Measurements from ENCODE around the gene KDM3B. TPM values are rescaled to one million over a fixed set of nuclear protein-coding genes. Genes with fewer than 3 reads are reported as not detected.

KDM3B gene
- total and polyA plus RNA-seq, 9 of the 15 experiments (the other 6 are each of a cell fraction or from before 2014, with no cell fraction given) = 13.8 to 62.8 (median 41.9) TPM

DNA sequence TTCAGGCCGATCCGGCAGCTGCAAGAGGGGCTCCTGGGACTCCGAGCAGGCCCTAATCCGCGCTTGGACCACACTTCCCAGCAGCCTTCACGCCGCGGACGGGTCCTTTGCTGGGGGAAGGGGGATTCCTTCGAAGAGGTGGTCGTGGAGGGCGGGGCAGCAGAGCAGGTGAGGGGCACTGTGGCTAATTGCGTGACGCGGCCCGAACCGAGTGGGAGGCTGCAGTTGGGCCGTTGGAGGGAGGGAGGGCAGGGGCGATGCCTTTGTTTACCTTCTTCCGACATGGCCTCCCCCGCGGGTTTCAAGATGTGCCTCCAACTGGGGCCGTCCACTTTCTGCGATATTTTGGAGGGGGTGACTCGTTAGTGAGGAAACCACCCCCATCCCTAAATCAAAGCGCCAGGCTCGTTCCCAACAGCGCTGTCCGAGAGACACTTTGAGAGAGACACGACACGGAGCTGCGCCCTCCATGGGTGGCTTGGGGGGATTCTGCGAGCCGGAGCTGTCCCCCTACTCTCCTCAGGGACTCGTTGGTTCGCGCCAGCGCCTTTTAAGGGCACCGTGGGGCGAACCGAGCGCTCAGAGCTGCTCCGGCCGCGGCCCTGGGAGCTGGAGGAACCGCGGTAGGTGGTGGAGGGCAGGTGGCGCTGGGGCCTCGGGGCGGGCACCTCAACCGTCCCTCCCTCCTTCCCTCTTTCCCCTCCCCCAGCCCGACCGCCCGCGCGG, 14.6 kb upstream of the KDM3B start, which contains the start of gene FAM53C (continued):
- TF ChIP-seq BMI1 (IDR thresholded peaks at IDR 0.05; ENCODE audit: low read length) = no peak
- TF ChIP-seq, protein P1, sequence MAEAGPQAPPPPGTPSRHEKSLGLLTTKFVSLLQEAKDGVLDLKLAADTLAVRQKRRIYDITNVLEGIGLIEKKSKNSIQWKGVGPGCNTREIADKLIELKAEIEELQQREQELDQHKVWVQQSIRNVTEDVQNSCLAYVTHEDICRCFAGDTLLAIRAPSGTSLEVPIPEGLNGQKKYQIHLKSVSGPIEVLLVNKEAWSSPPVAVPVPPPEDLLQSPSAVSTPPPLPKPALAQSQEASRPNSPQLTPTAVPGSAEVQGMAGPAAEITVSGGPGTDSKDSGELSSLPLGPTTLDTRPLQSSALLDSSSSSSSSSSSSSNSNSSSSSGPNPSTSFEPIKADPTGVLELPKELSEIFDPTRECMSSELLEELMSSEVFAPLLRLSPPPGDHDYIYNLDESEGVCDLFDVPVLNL (CRISPR knock-in tag; IDR thresholded peaks at IDR 0.05; ENCODE audit: low read depth) = no peak
- no peak for TF ChIP-seq RAD21 (CRISPR knock-in tag; conservative IDR thresholded peaks at IDR 0.05 in 1 of 2, IDR thresholded peaks at IDR 0.05 in 1 of 2)
- TF ChIP-seq SIX5 (IDR thresholded peaks at IDR 0.05; ENCODE audit: borderline replicate concordance in 1 of 2, insufficient read depth in 1 of 2, low read depth in 1 of 2, low read length in 2 of 2) = peak; percentile 83 to 87
- no peak for TF ChIP-seq SMARCA5 (IDR thresholded peaks at IDR 0.05)
- no peak for TF ChIP-seq IFI16 (CRISPR knock-in tag; IDR thresholded peaks at IDR 0.05)
- TF ChIP-seq, protein P2, sequence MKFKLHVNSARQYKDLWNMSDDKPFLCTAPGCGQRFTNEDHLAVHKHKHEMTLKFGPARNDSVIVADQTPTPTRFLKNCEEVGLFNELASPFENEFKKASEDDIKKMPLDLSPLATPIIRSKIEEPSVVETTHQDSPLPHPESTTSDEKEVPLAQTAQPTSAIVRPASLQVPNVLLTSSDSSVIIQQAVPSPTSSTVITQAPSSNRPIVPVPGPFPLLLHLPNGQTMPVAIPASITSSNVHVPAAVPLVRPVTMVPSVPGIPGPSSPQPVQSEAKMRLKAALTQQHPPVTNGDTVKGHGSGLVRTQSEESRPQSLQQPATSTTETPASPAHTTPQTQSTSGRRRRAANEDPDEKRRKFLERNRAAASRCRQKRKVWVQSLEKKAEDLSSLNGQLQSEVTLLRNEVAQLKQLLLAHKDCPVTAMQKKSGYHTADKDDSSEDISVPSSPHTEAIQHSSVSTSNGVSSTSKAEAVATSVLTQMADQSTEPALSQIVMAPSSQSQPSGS (CRISPR knock-in tag; IDR thresholded peaks at IDR 0.05) = peak; percentile 74; the same call in 1 of the 2 replicates
- peak in 1 of 2 experiments; percentile 73; a peak in 2 of 4 replicates for TF ChIP-seq TBL1XR1 (IDR thresholded peaks at IDR 0.05; ENCODE audit: low read length in 2 of 2)
- TF ChIP-seq SNAPC5 (CRISPR knock-in tag; IDR thresholded peaks at IDR 0.05) = no peak
- TF ChIP-seq CEBPG (CRISPR knock-in tag; IDR thresholded peaks at IDR 0.05) = no peak
- TF ChIP-seq CEBPG (tag; conservative IDR thresholded peaks at IDR 0.05 in 1 of 2, IDR thresholded peaks at IDR 0.05 in 1 of 2) = peak in 1 of 2 experiments; percentile 8; a peak in 1 of 4 replicates
- TF ChIP-seq ZC3H4 (CRISPR knock-in tag; IDR thresholded peaks at IDR 0.05; ENCODE audit: borderline replicate concordance) = no peak
- TF ChIP-seq ZC3H8 (IDR thresholded peaks at IDR 0.05) = no peak
- TF ChIP-seq RFX5 (IDR thresholded peaks at IDR 0.05; ENCODE audit: low read depth, low read length) = no peak
- no peak; the same call in 1 of the 2 replicates for TF ChIP-seq DPF2 (IDR thresholded peaks at IDR 0.05)
- peak; percentile 85 for TF ChIP-seq BHLHE40 (IDR thresholded peaks at IDR 0.05; ENCODE audit: low read length)
- no peak for TF ChIP-seq SPI1 (IDR thresholded peaks at IDR 0.05; ENCODE audit: borderline replicate concordance, low read depth, low read length)
- peak; percentile 33; the same call in 1 of the 2 replicates for TF ChIP-seq THRB (CRISPR knock-in tag; conservative IDR thresholded peaks at IDR 0.05)
- TF ChIP-seq HNRNPUL1 (IDR thresholded peaks at IDR 0.05; ENCODE audit: low read length) = no peak
- TF ChIP-seq PCBP2 (IDR thresholded peaks at IDR 0.05; ENCODE audit: low read depth, low read length, poor library complexity, severe bottlenecking) = peak; percentile 100
- TF ChIP-seq MBD2 (IDR thresholded peaks at IDR 0.05; ENCODE audit: borderline replicate concordance, low read depth) = peak; percentile 99
- 0 out of 2 replicates have a peak, but pooled peaks have one; percentile 40 for TF ChIP-seq NR3C1 (CRISPR knock-in tag; IDR thresholded peaks at IDR 0.05)
- TF ChIP-seq PHTF2 (CRISPR knock-in tag; IDR thresholded peaks at IDR 0.05) = peak; percentile 82; the same call in 1 of the 2 replicates
- peak; percentile 91 for TF ChIP-seq ATF3 (IDR thresholded peaks at IDR 0.05)
- peak; percentile 26 for TF ChIP-seq ATF3 (CRISPR knock-in tag; conservative IDR thresholded peaks at IDR 0.05)
